Hepatocyte (in vitro differentiated cells): ENCODE measurements around the gene CCNF.

Experiments
- EZH2 ChIP-seq: fragments of 200-600 bp; sonication (generic); IDR thresholded peaks from 2 replicates; pipeline ENCODE4 v1.6.1; 2016; ENCODE audit warnings: antibody characterized with exemption, mild to moderate bottlenecking, borderline replicate concordance
- EZH2phosphoT487 ChIP-seq: fragments of 200-600 bp; sonication (generic); IDR thresholded peaks from one replicate; pipeline ENCODE4 v1.6.1; 2018; ENCODE audit warnings: antibody characterized with exemption, mild to moderate bottlenecking, low read depth, moderate library complexity; ENCODE audit not compliant: unreplicated experiment, severe bottlenecking

DNA sequence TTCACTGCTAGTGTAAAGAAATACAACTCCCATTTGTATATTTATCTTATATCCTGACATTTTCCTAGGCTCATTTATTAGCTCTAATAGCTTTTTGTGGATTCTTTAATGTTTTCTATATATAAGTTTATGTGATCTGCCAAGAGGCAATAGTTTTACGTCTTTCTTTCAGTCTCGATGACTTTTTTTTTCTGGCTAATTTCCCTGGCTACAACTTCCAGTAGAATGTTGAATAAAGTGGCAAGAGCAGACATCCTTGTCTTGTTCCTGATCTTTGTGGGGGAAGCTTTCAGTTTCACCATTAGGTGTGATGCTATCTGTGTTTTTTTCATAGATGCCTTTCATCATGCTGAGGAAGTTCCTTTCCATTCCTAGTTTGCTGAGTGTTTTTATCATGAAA, 44.8 kb upstream of the CCNF start:
- TF ChIP-seq EZH2phosphoT487 (no peak), EZH2 (no peak)
